ENCODE measurements around the gene SPON2.

The SPON2 gene

GRCh38 chr4:1172228-1172851 lies at the start of gene SPON2:
Gene SPON2, minus strand, starts transcription at chr4:1172583.
- FAIRE-seq: no peak

- no peak for FAIRE-seq
These were observed 48.9 kb upstream of the SPON2 start for GRCh38 chr4:1221155-1221870.

- no peak for FAIRE-seq
These were observed 48.2 kb upstream of the SPON2 start for GRCh38 chr4:1220566-1220965.

GRCh38 chr4:1219566-1219950 lies 47.2 kb upstream of the SPON2 start:
- no peak for FAIRE-seq

- no peak for FAIRE-seq
These were observed 46.5 kb upstream of the SPON2 start for GRCh38 chr4:1218634-1219565.

GRCh38 chr4:1217366-1217765 lies 45.0 kb upstream of the SPON2 start:
- FAIRE-seq: no peak

GRCh38 chr4:1216869-1217294 lies 44.5 kb upstream of the SPON2 start:
- FAIRE-seq: no peak

- FAIRE-seq: no peak
These were observed 43.8 kb upstream of the SPON2 start for GRCh38 chr4:1216076-1216614.

- FAIRE-seq: no peak
These were observed 43.0 kb upstream of the SPON2 start for GRCh38 chr4:1215141-1216075.

GRCh38 chr4:1214101-1215095 lies 42.0 kb upstream of the SPON2 start:
- no peak for FAIRE-seq

GRCh38 chr4:1213336-1213995 lies 41.1 kb upstream of the SPON2 start:
- FAIRE-seq: no peak

GRCh38 chr4:1212546-1213335 lies 40.4 kb upstream of the SPON2 start:
- no peak for FAIRE-seq

- no peak for FAIRE-seq
These were observed 39.6 kb upstream of the SPON2 start for GRCh38 chr4:1211891-1212545.

GRCh38 chr4:1211371-1211770 lies 39.0 kb upstream of the SPON2 start:
- FAIRE-seq: no peak

- FAIRE-seq: no peak
These were observed 38.6 kb upstream of the SPON2 start for GRCh38 chr4:1210971-1211370.

GRCh38 chr4:1210241-1210841 lies 38.0 kb upstream of the SPON2 start:
- FAIRE-seq: no peak

GRCh38 chr4:1209821-1210220 lies 37.4 kb upstream of the SPON2 start:
- no peak for FAIRE-seq

GRCh38 chr4:1208970-1209704 lies 36.8 kb upstream of the SPON2 start:
- no peak for FAIRE-seq

Measured in G401.6 (cell line).